HCT116 (cell line): ENCODE measurements around the gene FSIP1. TPM values are rescaled to one million over a fixed set of nuclear protein-coding genes. Genes with fewer than 3 reads are reported as not detected.

ENCODE experiments used
- ATAC-seq: fragments of 200-7000 bp; cut with Tn5 transposase; 2 replicates; pipeline ENCODE4 v1.9.1; 2020; ENCODE audit warnings: mild to moderate bottlenecking, moderate library complexity
- BruUV-seq: library from RNA; stranded (reverse); fragments of 400-500 nt; replicated peaks from 2 replicates; lab custom pipeline; 2021; lab: Mats Ljungman, UMichigan
- CTCF ChIA-PET: fragments of 300-600 bp; sonication (Branson Sonifier 250); formaldehyde crosslinking; loops from one replicate; lab custom pipeline; 2021; ENCODE audit warnings: antibody characterized with exemption; lab: Charles Lee
- POLR2A ChIA-PET: fragments of 300-600, 350-600 bp; sonication (Branson Sonifier 250); formaldehyde crosslinking; loops from one replicate; lab custom pipeline; 2021; ENCODE audit warnings: antibody characterized with exemption; lab: Charles Lee
- RAD21 ChIA-PET, 2 experiments: fragments of 300-600 bp; sonication (Branson Sonifier 250); formaldehyde crosslinking; loops; one replicate each; lab custom pipeline; 2023; ENCODE audit warnings: low total read pairs in 2 of 2; ENCODE audit not compliant: uncharacterized antibody in 2 of 2, unreplicated experiment in 2 of 2, low non-redundant PET in 1 of 2; lab: Charles Lee
- DNase-seq: peaks from one replicate; pipeline ENCODE4 v3.0.0-alpha.2; 2010; ENCODE audit warnings: low read depth, low spot score
- H2AFZ ChIP-seq: fragments of 200-600 bp; shearing (Covaris generic), sonication (generic); 2 replicates; pipeline ENCODE4 v1.6.1; 2017; ENCODE audit warnings: low read depth, mixed run types, mixed read lengths, antibody characterized with exemption, low read length; ENCODE audit not compliant: poor library complexity, severe bottlenecking
- H3K27ac ChIP-seq: 2 replicates; pipeline ENCODE4 v1.5.1; 2012; ENCODE audit warnings: low read depth, low read length
- H3K27me3 ChIP-seq: fragments of 200-600 bp; sonication (generic); 2 replicates; pipeline ENCODE4 v1.6.1; 2016; ENCODE audit warnings: mixed run types, low read length, mixed read lengths; ENCODE audit not compliant: insufficient read depth
- H3K36me3 ChIP-seq, 2 experiments: fragments of 200-500 bp in 1 of 2; fragments of 200-600 bp in 1 of 2; sonication (Bioruptor generic) in 1 of 2; sonication (generic) in 1 of 2; 2 replicates each; pipeline versions ENCODE4 v1.5.1 to v1.6.1; 2014 to 2016; ENCODE audit warnings: low read length in 2 of 2, inconsistent platforms in 1 of 2, mixed read lengths in 1 of 2, mixed run types in 1 of 2; ENCODE audit not compliant: insufficient read depth in 2 of 2, control insufficient read depth in 1 of 2
- H3K4me1 ChIP-seq, 2 experiments: fragments of 200-600 bp in 1 of 2; sonication (generic) in 1 of 2; 2 replicates each; pipeline versions ENCODE4 v1.5.1 to v1.6.1; 2012 to 2017; ENCODE audit warnings: low read length in 2 of 2, inconsistent platforms in 1 of 2, mild to moderate bottlenecking in 1 of 2, mixed read lengths in 1 of 2, mixed run types in 1 of 2, moderate library complexity in 1 of 2; ENCODE audit not compliant: insufficient read depth in 2 of 2, control insufficient read depth in 1 of 2
- H3K4me2 ChIP-seq: fragments of 200-600 bp; sonication (generic); 2 replicates; pipeline ENCODE4 v1.6.1; 2017; ENCODE audit warnings: mixed run types, low read length, mixed read lengths
- H3K4me3 ChIP-seq, 2 experiments: fragments of 200-600 bp in 1 of 2; sonication (generic) in 1 of 2; replicated peaks in 1 of 2; 2 replicates each; pipeline ENCODE4 v1.5.1; 2011 to 2016; ENCODE audit warnings: low read length in 2 of 2, control low read depth in 1 of 2, low read depth in 1 of 2, mild to moderate bottlenecking in 1 of 2, mixed read lengths in 1 of 2, mixed run types in 1 of 2
- H3K79me2 ChIP-seq: fragments of 200-600 bp; sonication (generic); 2 replicates; pipeline ENCODE4 v1.6.1; 2017; ENCODE audit warnings: mild to moderate bottlenecking, mixed run types, low read length, moderate library complexity, mixed read lengths; ENCODE audit not compliant: insufficient read depth
- H3K9ac ChIP-seq: fragments of 200-600 bp; sonication (generic); 2 replicates; pipeline ENCODE4 v1.6.1; 2016; ENCODE audit warnings: low read length, mixed read lengths
- H3K9me2 ChIP-seq: fragments of 200-600 bp; sonication (generic), shearing (Covaris generic); 2 replicates; pipeline ENCODE4 v1.6.1; 2017; ENCODE audit warnings: mixed run types, mild to moderate bottlenecking, moderate library complexity; ENCODE audit not compliant: insufficient read depth
- H3K9me3 ChIP-seq, 2 experiments: fragments of 200-500 bp in 1 of 2; fragments of 200-600 bp in 1 of 2; sonication (Bioruptor generic) in 1 of 2; sonication (generic) in 1 of 2; 2 replicates each; pipeline ENCODE4 v1.6.1; 2014 to 2017; ENCODE audit warnings: low read length in 2 of 2, mixed read lengths in 2 of 2, inconsistent platforms in 1 of 2, low read depth in 1 of 2, mild to moderate bottlenecking in 1 of 2, mixed run types in 1 of 2, moderate library complexity in 1 of 2; ENCODE audit not compliant: control insufficient read depth in 1 of 2, insufficient read depth in 1 of 2
- H4K20me1 ChIP-seq: fragments of 200-600 bp; sonication (generic), shearing (Covaris generic); 2 replicates; pipeline ENCODE4 v1.6.1; 2017; ENCODE audit warnings: mixed run types, mild to moderate bottlenecking, moderate library complexity; ENCODE audit not compliant: insufficient read depth
- CBX3 ChIP-seq: IDR thresholded peaks from 2 replicates; pipeline ENCODE4 v1.6.1; 2012; ENCODE audit warnings: low read depth
- CTCF ChIP-seq, 3 experiments: fragments of 200-600 bp in 1 of 3; sonication (generic) in 1 of 3; IDR thresholded peaks in 2 of 3; conservative IDR thresholded peaks in 1 of 3; 2 replicates each; pipeline ENCODE4 v1.5.1; 2012 to 2017; ENCODE audit warnings: low read depth in 2 of 3, low read length in 2 of 3, antibody characterized with exemption in 1 of 3, borderline replicate concordance in 1 of 3, control low read depth in 1 of 3, mild to moderate bottlenecking in 1 of 3, mixed read lengths in 1 of 3, mixed run types in 1 of 3, moderate library complexity in 1 of 3; ENCODE audit not compliant: insufficient read depth in 1 of 3
- EGR1 ChIP-seq: IDR thresholded peaks from 2 replicates; pipeline ENCODE4 v1.6.1; 2012; ENCODE audit warnings: low read depth
- ELF1 ChIP-seq: IDR thresholded peaks from 2 replicates; pipeline ENCODE4 v1.6.1; 2012; ENCODE audit warnings: low read depth, borderline replicate concordance
- EZH2 ChIP-seq: fragments of 200-600 bp; sonication (generic); IDR thresholded peaks from 2 replicates; pipeline ENCODE4 v1.6.1; 2017; ENCODE audit warnings: antibody characterized with exemption, mixed run types
- SIN3A ChIP-seq: IDR thresholded peaks from 2 replicates; pipeline ENCODE4 v1.6.1; 2012; ENCODE audit warnings: low read depth
- SRF ChIP-seq: IDR thresholded peaks from 2 replicates; pipeline ENCODE4 v1.6.1; 2012; ENCODE audit warnings: low read depth
- YY1 ChIP-seq: IDR thresholded peaks from 2 replicates; pipeline ENCODE4 v1.6.1; 2011; ENCODE audit warnings: low read length, low read depth, moderate library complexity, mild to moderate bottlenecking; ENCODE audit not compliant: insufficient replicate concordance; ENCODE audit errors: extremely low read depth
- intact Hi-C: fragments of 100-400 bp; cut with micrococcal nuclease; formaldehyde crosslinking; loops from 2 replicates; pipeline ENCODE4 v1.10.0; 2022
- total RNA-seq: library from RNA; stranded (reverse); gene quantifications from one replicate; pipeline ENCODE4 v1.2.1, GENCODE V29; 2021; ENCODE audit not compliant: unreplicated experiment
- TF ChIP-seq, protein P1 (sequence below): IDR thresholded peaks from 2 replicates; pipeline ENCODE4 v1.6.1; 2011; ENCODE audit warnings: mild to moderate bottlenecking, low read length, moderate library complexity; ENCODE audit not compliant: insufficient replicate concordance; ENCODE audit errors: extremely low read depth

Gene FSIP1
- total RNA-seq, 1 experiment from 2014 or later = 0.42 TPM

- TF ChIP-seq ELF1 (no peak), EGR1 (no peak), CTCF (IDR thresholded peaks at IDR 0.05 in 2 of 3, conservative IDR thresholded peaks at IDR 0.05 in 1 of 3; ENCODE audit: borderline replicate concordance in 1 of 3, insufficient read depth in 1 of 3, low read depth in 2 of 3, low read length in 2 of 3) (no peak)
- TF ChIP-seq, all 23 proteins: peak for 0
Measured at GRCh38 chr15:39682366-39682765, 100.3 kb downstream of the FSIP1 start (continued).

DNA sequence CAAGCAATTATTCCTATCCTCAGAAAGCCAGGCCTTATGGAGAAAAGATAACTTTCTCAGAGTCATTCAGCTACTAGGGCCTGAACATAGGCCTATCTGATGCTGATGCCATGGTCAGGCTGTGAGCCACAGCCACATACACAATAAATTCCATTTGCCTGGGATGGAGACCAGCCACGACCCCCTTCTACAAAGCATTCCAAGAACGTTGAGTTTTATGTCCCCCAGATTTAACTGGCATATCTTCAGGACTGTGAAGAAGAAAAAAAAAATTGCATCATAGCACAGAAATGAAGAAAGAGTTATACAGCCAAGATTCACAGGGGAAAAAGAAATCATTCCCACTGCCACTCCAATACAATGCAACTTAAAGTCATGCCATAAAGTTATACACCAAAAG lies 101.8 kb downstream of the FSIP1 start:
- ChIA-PET POLR2A (no interaction called here), RAD21 (no interaction called here), CTCF (interaction anchor here (0.5 kb wide), 1 partner anchor 484 kb away, joined by 3 read pairs; no protein-coding TSS in a partner anchor)
- H3K9ac ChIP-seq = no peak overlapping the region
- intact Hi-C loops = loop anchor here (10.0 kb wide), 2 partner anchors 344 to 634 kb away; no protein-coding TSS in a partner anchor
- TF ChIP-seq EGR1 (no peak), CBX3 (no peak), SRF (no peak), YY1 (no peak), EZH2 (no peak), SIN3A (no peak)
- TF ChIP-seq, protein P1, sequence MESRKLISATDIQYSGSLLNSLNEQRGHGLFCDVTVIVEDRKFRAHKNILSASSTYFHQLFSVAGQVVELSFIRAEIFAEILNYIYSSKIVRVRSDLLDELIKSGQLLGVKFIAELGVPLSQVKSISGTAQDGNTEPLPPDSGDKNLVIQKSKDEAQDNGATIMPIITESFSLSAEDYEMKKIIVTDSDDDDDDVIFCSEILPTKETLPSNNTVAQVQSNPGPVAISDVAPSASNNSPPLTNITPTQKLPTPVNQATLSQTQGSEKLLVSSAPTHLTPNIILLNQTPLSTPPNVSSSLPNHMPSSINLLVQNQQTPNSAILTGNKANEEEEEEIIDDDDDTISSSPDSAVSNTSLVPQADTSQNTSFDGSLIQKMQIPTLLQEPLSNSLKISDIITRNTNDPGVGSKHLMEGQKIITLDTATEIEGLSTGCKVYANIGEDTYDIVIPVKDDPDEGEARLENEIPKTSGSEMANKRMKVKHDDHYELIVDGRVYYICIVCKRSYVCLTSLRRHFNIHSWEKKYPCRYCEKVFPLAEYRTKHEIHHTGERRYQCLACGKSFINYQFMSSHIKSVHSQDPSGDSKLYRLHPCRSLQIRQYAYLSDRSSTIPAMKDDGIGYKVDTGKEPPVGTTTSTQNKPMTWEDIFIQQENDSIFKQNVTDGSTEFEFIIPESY = no peak
- DNase-seq = no peak
- no peaks in the 10 kb centered on the region for H4K20me1 ChIP-seq
- H3K79me2 ChIP-seq = no peaks in the 10 kb centered on the region
- no peak overlapping the region for H3K27ac ChIP-seq
- no peak overlapping the region for H2AFZ ChIP-seq
- no peaks in the 10 kb centered on the region for H3K27me3 ChIP-seq
- H3K4me2 ChIP-seq = no peak overlapping the region
- H3K4me1 ChIP-seq = no peaks in the 10 kb centered on the region
- H3K4me3 ChIP-seq = no peak overlapping the region
- H3K9me2 ChIP-seq = no peaks in the 10 kb centered on the region
- BruUV-seq = no TSS peak
- no peaks in the 10 kb centered on the region for H3K36me3 ChIP-seq
- H3K9me3 ChIP-seq = no peaks in the 10 kb centered on the region
- ATAC-seq = no peak
